Fibroblast of gingiva (primary cell): Measurements from ENCODE around the gene LEMD1.
"Not testable (repeated sequence)": the region's sequence is repeated elsewhere in the genome, so short reads cannot be mapped to it uniquely, and the experiment has no call there.

Experiments used
- DNase-seq: peaks from one replicate; pipeline ENCODE4 v3.0.0-alpha.2; 2011; ENCODE audit warnings: low read depth

LEMD1 gene

DNA sequence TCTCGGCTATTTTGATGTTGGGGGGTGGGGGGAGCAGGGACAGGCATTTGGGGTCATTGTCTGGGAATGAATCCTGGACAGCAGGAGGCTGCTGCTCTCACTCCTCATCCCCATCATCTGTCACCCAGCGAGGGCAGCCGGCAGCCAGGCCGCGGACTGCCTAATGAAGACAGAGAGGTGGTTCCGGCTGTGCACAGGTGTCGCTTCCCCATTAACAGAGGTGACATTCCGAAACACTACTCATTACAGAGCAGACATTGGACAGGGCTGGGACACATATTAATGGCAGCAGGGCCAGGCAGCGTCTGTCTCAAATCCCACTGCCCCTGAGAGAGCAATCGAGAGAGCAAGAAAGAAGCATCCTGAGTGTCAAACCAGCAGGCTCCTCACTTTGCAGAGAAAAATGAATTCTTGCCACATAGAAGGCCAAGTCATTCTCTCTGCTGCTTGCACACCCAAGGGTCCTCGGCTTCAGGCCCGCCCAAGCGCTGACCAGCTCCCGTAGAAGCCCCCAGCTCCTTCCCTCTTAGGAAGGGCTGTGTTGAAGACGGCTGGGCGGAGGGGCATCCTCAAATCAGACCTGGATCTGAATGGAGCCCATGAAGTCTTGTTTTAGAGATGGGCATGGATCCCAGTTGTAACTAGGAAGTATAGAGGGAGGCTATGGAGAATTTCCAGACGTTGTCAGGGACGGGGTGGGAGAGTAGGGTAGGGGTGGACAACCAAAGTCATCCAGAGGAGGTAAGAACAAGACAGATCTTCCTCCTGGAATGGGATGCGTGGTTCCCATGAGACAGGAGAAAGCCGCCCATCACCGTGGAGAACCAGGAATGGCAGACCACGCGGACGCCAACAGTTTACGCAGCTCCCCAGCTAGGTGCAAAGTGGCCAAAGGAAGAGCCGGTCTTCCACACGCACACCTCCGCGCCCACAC, 8.2 kb upstream of the LEMD1 start:
- no peak for DNase-seq

DNA sequence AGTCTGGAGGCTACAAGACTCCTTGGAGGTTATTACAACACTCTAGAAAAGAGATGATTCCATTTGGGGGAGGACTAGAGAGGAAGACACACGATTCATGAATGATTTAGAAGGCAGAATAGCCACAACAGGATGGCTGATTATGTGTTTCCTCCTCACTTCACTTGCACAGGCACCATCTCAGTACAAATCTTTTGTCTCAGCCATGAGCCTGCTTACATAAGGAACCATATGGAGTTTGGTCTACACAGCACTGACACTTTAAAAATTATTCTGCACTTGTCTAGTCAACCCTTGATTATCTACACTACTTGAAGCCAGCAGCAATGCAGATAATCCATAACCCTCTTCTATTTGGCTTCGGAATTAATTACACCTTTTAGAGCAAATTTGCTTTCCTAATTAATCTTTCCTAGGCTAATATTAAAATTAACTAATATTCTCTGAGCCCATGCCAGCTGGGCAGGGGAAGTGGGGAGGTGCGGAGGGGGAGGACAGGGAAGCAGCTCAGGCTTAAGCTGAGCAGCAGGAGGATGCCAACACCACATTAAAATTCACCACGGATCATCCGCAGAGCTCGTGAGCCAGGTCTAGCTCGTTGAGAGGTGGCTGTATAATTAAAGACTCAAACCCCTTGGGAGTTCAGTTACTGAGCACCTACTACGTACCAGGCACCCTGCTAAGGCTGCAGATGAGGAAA, 3.2 kb upstream of the LEMD1 start:
- DNase-seq: no peak

DNA sequence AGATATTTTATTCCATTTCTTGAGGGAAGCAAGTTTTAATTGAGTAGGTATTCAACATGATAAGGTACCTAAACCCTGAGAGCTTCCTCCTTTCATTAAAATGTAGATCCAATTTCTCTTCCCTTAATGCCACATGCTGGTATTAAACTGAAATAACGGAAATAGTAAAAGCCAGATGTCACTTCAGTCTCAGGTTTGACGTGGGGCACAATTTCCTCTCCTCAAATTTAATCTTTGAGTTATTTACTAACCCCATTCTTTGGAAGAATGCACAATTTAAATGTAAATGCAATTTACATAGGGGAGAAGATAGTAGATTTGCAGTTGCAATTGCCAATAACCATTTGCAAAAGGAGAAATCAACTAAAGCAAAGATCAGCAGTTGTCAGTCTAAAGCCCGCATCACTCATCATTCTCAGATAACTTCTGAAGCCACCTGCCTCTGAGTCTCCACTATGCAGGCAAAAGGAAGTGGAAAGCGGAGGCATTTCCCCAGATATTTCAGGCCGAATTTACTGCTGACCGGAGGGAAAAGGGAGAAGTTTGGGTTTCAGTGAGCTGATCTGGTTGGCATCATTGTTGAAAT, 2.1 kb upstream of the LEMD1 start:
- DNase-seq: no peak

DNA sequence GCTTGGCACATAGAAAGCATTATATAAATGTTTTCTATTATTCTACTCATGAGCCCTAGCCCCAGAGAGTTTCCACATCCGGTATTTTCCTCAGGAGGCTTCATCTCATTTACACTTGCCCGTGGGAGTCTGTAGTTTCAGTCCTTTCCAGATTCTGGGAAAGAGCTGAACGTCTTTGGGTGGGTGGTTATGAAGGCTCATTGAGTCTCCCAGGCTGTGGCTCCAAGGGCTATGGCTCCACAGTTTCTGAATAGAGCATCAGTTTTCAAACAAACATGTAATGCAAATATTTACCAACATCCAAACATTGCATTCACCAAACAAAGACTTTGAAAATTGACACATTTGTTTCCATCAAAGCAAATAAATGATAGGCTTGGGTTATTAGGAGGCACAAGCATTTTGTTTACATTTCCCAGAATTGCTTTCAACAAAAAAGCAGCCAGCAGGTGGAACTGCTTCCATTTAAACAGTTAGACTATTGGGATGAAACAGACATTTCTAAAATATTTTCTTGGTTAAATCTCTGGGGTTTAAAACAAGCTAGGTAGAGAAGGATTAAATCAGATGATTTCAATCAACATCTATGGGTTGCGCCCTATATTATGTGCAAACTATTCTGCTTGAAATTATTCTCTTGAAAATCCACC, 1.3 kb upstream of the LEMD1 start:
- no peak for DNase-seq

DNA sequence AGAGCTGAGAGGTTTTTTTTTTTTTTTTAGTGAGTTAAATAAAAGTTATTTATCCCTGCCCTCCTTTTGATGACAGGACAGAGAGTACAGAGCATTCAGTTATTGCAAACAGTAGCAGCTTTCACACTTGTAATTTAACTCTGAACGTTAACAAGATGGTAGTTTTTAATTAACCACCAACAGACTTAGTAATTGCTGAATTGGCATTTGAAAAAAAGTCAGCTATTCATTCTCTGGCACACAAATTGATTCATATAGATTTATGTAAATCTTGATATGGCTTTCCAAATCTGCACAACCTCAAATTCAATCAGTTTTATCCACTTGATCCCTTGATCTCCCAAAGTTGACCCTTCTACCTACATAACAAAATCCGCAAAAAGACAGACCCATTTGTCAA, 918 bp downstream of the LEMD1 start:
- no peak for DNase-seq

DNA sequence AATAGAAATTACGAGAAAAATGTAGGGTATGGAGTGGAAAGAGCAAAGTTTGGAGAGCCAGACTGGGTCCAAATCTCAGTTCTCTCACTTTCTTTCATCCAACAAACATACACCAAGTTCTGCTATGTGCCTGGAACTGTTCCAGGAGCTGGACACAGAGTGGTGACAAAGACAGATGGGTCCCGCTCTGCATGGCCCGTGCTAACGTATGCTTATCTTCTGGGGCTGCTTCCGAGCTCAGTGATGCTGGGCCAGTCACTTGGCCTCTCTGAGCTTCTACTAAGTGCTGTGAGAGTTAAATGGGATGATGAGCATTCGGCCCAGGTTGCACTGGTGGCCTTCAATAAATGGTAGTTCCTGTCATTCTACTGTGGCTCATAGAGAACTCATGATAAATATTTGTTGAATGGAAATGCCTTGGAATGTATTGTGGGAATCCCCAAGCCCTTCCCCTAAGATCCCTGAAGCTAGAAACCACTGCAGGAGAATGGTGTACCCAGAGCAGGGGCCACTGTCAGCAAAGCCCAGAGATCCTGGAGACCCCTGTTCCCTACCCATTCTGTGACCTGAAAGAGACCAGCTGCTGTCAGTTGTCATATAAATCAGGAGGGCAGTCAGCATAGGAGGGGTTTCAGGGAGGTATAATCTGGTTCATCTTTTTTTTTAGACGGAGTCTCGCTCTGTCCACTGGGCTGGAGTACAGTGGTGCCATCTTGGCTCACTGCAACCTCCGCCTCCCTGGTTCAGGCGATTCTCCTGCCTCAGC, 3.8 kb downstream of the LEMD1 start:
- no peak for DNase-seq

DNA sequence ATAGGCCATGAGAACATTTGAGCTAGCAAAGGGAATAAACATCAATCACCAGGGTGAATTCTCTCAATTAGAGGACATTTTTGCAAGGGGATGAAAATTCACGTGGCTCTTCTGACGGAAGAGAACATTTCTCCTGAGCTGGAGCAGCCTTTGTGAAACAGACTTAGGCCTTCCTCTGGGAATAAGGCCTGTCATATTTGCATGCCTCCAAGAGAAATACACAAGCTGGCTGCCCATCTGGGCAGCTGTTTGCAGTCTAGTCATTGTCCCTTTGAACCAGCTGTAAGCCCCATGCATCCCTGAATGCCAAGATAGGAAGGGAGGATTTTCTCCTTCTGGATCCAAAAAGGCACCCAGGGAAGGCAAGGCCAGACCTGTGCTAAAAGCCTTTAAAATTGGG, 5.5 kb downstream of the LEMD1 start:
- DNase-seq: no peak

DNA sequence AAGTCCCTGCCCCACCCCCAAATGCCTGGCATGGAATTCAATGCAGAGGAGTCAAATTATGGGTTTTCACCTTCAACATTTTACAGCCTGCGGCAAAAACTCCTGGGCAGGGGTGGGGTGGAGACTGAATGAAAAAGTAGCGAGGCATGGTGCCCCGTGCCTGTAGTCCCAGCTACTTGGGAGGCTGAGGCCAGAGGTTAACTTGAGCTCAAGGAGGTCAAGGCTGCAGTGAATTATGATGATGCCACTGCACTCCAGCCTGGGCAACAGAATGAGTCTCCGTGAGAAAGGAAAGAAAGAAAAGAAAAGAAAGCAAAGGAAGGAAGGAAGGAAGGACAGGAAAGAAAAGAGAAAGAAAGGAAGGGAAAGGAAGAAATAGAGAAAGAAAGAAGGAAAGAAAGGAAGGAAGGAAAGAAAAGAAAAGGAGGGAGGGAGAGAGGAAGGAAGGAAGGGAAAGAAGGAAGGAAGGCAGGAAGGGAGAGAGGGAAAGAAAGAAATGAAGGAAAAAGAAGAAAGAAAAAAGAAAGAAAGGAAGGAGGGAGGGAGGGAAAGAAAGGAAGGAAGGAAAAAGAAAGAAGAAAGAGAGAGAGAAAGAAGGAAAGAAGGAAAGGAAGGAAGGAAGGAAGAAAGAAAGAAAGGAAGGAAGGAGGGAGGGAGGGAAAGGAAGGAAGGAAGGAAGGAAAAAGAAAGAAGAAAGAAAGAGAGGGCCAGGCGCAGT, 11.1 kb downstream of the LEMD1 start:
- DNase-seq: no peak

DNA sequence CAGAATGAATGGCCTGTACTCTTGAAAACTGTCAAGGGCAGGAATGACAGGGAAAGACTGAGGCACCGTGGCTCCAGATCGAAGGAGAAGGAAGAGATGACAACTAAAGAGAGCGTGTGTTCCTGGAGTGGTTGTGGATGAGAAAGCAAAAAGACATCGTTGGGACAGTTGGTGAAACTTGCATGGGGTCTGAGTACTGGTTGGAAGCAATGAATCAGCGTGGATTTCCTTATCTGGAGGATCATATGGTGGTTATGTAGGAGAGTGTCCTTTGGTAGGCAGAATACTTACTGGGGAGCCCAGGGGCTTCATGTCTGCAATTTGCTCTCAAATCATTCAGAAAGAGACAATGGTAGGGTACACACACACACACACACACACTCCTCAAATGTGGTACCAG, 13.9 kb downstream of the LEMD1 start:
- no peak for DNase-seq

DNA sequence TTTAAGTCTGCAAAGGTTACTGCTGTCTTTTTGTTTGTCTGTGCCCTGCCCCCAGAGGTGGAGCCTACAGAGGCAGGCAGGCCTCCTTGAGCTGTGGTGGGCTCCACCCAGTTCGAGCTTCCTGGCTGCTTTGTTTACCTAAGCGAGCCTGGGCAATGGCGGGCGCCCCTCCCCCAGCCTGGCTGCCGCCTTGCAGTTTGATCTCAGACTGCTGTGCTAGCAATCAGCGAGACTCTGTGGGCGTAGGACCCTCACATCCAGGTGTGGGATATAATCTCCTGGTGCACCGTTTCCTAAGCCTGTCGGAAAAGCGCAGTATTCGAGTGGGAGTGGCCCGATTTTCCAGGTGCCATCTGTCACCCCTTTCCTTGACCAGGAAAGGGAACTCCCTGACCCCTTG, 15.6 kb downstream of the LEMD1 start:
- DNase-seq: not testable (repeated sequence)

DNA sequence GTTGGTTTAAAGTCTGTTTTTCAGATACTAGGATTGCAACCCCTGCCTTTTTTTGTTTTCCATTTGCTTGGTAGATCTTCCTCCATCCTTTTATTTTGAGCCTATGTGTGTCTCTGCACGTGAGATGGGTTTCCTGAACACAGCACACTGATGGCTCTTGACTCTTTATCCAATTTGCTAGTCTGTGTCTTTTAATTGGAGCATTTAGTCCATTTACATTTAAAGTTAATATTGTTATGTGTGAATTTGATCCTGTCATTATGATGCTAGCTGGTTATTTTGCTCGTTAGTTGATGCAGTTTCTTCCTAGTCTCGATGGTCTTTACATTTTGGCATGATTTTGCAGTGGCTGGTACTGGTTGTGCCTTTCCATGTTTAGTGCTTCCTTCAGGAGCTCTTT, 17.4 kb downstream of the LEMD1 start:
- DNase-seq: not testable (repeated sequence)

DNA sequence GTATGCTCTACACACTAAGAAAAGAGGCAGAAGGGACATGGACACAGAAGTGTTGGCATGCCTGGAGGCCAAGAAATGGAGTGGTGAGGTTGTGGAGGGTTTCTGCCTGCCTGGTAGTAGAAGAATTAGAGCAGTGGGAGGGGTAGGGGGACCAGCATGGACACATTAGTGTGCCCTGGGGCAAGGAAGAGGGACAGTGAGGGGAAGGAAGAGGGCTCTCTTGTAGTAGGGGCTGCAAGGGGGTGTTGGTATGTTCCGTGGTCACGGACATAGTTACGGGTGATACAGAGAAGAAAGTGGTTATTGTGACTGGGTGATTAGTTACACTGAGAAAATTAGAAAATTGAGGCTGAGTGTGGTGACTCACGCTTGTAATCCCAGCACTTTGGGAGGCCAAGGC, 23.3 kb downstream of the LEMD1 start:
- no peak for DNase-seq

DNA sequence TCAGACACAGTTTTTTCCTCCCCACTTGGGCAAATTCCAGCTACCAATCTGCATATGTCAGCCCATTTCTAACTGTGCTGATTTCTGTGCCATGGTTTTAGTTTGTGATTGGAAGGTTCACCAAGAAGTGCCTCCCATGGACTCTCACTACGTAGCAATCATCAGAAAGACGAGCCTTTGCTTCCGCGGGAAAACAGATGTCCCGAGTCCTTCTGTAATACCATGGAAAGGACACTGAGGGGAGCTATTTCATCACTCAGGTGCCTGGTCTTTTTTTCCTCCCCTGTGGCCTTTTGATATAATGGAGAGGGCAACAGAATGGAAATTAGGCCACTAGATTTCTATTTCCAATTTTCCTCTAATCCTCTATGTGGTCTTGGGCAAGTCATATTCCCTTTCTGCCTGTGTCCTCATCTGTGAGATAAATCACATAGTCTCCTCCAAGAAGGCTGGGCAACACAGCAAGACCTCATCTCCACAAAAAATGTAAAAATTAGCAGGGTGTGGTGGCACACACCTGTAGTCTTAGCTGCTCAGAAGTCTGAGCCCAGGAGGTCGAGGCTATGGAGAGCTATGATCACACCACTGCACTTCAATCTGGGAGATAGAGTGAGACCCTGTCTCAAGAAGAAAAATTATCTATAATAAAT, 24.8 kb downstream of the LEMD1 start:
- DNase-seq: no peak

DNA sequence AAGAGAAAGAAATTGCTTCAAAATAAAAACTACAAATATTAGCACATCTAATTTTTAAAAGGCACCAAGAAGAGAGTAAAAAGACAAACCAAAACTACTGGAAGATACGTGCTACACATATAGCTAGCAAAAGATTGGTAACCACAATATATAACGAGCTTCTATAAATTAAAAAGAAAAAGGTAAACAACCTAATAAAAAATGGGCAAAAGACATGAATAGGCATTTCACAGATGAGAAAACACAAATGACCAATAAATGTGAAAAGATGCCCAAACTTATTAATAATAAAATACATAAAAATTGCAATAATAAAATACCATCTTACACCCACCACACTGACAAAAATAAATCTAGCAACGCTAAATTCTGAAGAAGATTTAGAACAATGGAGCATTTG, 26.2 kb downstream of the LEMD1 start:
- no peak for DNase-seq

DNA sequence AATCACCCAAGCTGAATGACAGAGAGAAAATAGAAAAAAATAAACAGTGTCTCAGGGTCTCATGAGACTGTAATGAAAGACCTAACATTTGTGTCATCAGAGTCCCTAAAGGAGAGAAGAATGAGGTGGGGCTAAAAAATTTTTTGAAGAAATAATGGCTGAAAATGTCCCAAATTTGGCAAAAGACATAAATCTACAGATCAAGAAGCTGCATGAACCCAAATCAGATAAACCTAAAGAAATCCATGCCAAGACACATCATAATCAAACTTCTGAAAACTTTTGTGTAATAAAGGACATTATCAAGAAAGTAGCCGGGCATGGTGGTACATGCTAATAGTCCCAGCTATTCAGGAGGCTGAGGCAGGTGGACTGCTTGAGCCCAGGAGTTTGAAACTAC, 29.2 kb downstream of the LEMD1 start:
- DNase-seq: no peak

DNA sequence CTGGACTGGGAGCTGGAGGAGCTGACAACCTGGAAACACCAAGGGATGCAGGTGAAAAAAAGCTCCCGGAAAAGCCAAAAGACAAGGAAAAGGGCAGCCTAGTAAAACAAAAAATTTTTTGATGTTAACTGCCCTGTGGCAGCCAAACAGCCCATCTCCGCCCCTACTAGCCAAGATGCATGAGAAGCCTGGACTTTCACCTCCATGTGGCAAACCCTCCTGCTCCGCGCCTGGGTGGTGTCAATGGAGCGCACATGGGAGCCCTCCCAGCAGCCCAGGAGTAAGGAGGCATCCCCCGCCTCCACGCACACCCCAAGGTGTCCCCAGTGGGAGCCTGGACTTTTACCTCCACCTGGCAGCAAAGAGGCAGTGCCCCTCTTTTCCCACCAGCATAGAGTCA, 30.5 kb downstream of the LEMD1 start:
- no peak for DNase-seq

DNA sequence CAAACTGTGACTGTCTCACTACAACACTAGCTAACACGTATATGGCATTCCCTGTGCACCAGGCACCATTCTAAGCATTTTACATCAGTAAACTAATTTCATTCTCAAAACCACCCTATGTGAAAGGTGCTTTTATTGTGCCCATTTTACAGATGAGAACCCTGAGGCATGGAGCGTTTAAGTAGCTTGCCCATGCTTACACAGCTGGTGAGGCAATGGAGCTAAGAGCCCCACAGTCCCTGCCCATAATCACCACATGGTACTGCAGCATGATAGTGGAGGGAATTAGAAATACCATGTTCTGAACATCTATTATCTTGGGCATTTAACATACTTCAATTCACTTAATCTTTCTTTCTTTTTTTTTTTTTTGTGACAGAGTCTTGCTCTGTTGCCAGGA, 34.0 kb downstream of the LEMD1 start:
- DNase-seq: no peak

DNA sequence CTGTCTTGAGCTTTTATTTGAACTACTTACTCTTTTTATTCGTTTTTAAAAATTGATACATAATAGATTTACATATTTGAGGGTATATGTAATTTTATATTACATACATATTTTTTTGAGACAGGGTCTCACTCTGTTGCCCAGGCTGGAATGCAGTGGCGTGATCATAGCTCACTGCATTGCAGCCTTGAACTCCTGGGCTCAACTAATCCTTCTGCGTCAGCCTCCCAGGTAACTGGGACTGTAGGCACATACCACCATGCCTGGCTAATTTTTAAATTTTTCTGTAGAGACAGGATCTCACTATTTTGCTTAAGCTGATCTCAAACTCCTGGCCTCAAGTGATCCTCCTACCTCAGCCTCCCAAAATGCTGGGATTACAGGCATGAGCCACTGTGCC, 38.9 kb downstream of the LEMD1 start:
- DNase-seq: not testable (repeated sequence)

DNA sequence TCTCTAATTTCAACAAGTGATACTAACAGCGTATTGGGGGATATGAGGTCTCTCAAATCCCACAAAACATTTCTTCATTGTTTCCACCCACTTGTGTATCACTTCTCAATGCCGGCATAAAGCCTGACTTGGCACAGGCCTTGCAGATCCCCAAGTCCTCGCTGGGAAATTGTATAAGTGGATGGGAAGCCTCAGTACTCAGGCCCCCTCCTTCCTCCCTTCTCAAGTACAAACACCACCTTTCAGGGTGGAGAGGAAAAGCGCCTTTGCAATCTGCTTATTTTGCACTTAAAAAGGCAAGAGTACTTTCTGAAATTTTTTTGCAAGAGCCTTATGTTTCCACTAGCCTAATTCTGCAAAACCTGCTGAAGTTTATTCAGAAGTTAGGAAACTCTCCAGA, 39.3 kb downstream of the LEMD1 start:
- no peak for DNase-seq

DNA sequence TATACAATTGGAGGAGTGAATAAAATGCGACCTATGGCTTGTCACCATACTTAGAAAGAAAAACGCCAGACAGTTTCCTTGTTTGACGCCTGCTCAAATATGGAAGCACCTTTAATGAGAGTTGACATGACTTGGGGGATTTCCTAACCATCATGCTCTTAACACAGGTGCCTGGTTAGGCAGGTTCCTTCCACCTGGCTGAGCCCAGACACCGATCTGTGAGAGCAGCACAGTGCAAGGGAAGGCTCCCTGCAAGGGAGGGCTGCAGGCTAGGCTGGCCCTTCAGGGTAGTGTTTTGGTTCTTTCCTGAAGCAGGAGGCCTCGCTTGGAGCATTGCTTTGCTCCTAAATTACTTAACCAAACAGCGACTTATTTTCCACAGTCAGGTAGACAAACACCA, 40.6 kb downstream of the LEMD1 start:
- no peak for DNase-seq

DNA sequence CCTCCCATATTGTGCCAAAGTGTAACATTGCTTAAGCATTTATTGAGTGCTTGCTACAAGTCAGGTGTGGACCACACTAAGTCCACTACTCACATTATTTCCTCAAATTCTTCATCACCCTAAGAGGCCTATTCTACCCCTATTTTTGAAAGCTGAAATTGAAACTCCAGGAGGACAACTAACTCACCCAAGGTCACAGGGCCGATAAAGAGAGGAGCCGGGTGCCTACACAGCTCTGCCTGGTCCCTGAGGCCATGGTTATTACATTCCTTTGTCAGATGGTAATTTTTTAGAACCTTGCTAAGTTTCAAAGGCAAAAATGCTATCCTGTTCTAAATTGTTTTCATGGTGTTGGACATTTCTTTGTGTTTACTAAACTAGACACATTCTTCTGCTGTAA, 41.0 kb downstream of the LEMD1 start:
- no peak for DNase-seq
